GM12878 (cell line): Measurements from ENCODE around the gene DHRS12.

Experiments
- EZH2 ChIP-seq: IDR thresholded peaks from 2 replicates; pipeline ENCODE4 v1.6.1; 2012; ENCODE audit warnings: low read depth, mild to moderate bottlenecking, control low read depth, inconsistent platforms, low read length, borderline replicate concordance; ENCODE audit not compliant: control insufficient read depth
- POLR2AphosphoS5 ChIP-seq: IDR thresholded peaks from 2 replicates; pipeline ENCODE4 v1.6.1; 2011; ENCODE audit warnings: mild to moderate bottlenecking, low read length, inconsistent platforms
- TF ChIP-seq, protein P1 (sequence below), 3 experiments: IDR thresholded peaks in 2 of 3; conservative IDR thresholded peaks in 1 of 3; 2 replicates each; pipeline ENCODE4 v1.5.1; 2011; ENCODE audit warnings: low read depth in 3 of 3, low read length in 3 of 3, mild to moderate bottlenecking in 3 of 3, control low read depth in 2 of 3, moderate library complexity in 2 of 3, inconsistent platforms in 1 of 3, mixed read lengths in 1 of 3; ENCODE audit not compliant: control insufficient read depth in 2 of 3, insufficient read depth in 1 of 3; ENCODE audit errors: extremely low read depth in 1 of 3
- TF ChIP-seq, protein P2 (sequence below): fragments of 450-650 bp; formaldehyde crosslinking; IDR thresholded peaks from 2 replicates; pipeline ENCODE4 v1.5.0; 2022; ENCODE audit warnings: mild to moderate bottlenecking, missing genetic modification characterization
- TF ChIP-seq, protein P3 (sequence below): IDR thresholded peaks from 2 replicates; pipeline ENCODE4 v1.6.1; 2012; ENCODE audit warnings: mild to moderate bottlenecking, low read depth, low read length

DNA sequence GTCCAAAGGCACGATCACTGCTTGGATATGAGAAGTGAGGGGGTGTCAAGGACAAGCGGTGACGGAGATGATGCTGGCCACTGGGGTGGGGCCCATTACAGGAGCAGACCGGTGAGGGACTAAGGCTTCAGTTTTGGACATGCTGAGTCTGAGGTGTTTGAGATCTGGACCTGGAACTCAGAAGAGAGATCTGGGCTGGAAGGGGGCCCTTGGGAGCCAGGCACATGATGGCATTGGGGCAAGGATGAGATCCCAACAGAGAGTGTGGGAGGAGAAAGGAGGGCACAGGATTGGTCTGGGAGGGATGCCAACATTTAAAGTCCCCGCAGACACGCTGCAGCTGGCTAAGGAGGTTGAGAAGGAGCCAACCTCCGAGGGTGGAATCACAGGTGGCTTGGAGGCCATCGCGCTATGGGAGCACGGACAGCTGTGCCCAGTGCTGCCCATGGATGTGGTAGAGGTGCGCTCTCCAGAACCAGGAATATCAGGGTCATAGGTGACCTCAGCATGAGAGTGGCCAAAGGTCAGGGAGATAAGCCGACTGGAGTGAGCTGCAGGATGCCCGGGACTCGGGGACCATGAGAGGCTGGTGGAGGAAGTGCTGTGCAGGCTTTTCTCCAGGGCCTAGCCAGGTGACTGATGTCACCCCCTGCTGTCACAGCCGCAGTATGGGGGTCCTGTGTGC is 21.8 kb downstream of the DHRS12 start:
- no peak for TF ChIP-seq POLR2AphosphoS5
- TF ChIP-seq, protein P1, sequence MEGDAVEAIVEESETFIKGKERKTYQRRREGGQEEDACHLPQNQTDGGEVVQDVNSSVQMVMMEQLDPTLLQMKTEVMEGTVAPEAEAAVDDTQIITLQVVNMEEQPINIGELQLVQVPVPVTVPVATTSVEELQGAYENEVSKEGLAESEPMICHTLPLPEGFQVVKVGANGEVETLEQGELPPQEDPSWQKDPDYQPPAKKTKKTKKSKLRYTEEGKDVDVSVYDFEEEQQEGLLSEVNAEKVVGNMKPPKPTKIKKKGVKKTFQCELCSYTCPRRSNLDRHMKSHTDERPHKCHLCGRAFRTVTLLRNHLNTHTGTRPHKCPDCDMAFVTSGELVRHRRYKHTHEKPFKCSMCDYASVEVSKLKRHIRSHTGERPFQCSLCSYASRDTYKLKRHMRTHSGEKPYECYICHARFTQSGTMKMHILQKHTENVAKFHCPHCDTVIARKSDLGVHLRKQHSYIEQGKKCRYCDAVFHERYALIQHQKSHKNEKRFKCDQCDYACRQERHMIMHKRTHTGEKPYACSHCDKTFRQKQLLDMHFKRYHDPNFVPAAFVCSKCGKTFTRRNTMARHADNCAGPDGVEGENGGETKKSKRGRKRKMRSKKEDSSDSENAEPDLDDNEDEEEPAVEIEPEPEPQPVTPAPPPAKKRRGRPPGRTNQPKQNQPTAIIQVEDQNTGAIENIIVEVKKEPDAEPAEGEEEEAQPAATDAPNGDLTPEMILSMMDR (IDR thresholded peaks at IDR 0.05 in 2 of 3, conservative IDR thresholded peaks at IDR 0.05 in 1 of 3; ENCODE audit: control insufficient read depth in 2 of 3, extremely low read depth in 1 of 3, insufficient read depth in 1 of 3, low read depth in 3 of 3, low read length in 3 of 3): no peak
- no peak for TF ChIP-seq EZH2
- TF ChIP-seq, protein P2, sequence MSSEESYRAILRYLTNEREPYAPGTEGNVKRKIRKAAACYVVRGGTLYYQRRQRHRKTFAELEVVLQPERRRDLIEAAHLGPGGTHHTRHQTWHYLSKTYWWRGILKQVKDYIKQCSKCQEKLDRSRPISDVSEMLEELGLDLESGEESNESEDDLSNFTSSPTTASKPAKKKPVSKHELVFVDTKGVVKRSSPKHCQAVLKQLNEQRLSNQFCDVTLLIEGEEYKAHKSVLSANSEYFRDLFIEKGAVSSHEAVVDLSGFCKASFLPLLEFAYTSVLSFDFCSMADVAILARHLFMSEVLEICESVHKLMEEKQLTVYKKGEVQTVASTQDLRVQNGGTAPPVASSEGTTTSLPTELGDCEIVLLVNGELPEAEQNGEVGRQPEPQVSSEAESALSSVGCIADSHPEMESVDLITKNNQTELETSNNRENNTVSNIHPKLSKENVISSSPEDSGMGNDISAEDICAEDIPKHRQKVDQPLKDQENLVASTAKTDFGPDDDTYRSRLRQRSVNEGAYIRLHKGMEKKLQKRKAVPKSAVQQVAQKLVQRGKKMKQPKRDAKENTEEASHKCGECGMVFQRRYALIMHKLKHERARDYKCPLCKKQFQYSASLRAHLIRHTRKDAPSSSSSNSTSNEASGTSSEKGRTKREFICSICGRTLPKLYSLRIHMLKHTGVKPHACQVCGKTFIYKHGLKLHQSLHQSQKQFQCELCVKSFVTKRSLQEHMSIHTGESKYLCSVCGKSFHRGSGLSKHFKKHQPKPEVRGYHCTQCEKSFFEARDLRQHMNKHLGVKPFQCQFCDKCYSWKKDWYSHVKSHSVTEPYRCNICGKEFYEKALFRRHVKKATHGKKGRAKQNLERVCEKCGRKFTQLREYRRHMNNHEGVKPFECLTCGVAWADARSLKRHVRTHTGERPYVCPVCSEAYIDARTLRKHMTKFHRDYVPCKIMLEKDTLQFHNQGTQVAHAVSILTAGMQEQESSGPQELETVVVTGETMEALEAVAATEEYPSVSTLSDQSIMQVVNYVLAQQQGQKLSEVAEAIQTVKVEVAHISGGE (CRISPR knock-in tag): no peak
- TF ChIP-seq, protein P3, sequence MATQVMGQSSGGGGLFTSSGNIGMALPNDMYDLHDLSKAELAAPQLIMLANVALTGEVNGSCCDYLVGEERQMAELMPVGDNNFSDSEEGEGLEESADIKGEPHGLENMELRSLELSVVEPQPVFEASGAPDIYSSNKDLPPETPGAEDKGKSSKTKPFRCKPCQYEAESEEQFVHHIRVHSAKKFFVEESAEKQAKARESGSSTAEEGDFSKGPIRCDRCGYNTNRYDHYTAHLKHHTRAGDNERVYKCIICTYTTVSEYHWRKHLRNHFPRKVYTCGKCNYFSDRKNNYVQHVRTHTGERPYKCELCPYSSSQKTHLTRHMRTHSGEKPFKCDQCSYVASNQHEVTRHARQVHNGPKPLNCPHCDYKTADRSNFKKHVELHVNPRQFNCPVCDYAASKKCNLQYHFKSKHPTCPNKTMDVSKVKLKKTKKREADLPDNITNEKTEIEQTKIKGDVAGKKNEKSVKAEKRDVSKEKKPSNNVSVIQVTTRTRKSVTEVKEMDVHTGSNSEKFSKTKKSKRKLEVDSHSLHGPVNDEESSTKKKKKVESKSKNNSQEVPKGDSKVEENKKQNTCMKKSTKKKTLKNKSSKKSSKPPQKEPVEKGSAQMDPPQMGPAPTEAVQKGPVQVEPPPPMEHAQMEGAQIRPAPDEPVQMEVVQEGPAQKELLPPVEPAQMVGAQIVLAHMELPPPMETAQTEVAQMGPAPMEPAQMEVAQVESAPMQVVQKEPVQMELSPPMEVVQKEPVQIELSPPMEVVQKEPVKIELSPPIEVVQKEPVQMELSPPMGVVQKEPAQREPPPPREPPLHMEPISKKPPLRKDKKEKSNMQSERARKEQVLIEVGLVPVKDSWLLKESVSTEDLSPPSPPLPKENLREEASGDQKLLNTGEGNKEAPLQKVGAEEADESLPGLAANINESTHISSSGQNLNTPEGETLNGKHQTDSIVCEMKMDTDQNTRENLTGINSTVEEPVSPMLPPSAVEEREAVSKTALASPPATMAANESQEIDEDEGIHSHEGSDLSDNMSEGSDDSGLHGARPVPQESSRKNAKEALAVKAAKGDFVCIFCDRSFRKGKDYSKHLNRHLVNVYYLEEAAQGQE: no peak
